GM15510 (cell line): Measurements from ENCODE around the gene NCOA3.

Experiments used
- POLR2A ChIP-seq: IDR thresholded peaks from 3 replicates; pipeline ENCODE4 v1.6.1; 2011; ENCODE audit warnings: borderline replicate concordance; ENCODE audit not compliant: insufficient read length; ENCODE audit errors: extremely low read depth

The NCOA3 gene

GRCh38 chr20:47561603-47562583 lies 60.2 kb downstream of the NCOA3 start:
- no peak for TF ChIP-seq POLR2A

GRCh38 chr20:47566269-47566668 lies 64.6 kb downstream of the NCOA3 start:
- no peak for TF ChIP-seq POLR2A

GRCh38 chr20:47568019-47568418 lies 66.3 kb downstream of the NCOA3 start:
- TF ChIP-seq POLR2A = no peak

GRCh38 chr20:47568837-47569410 lies 67.2 kb downstream of the NCOA3 start:
- no peak for TF ChIP-seq POLR2A

- no peak for TF ChIP-seq POLR2A
These were observed 69.7 kb downstream of the NCOA3 start for GRCh38 chr20:47571426-47571825.

- no peak for TF ChIP-seq POLR2A
These were observed 70.5 kb downstream of the NCOA3 start for GRCh38 chr20:47572105-47572729.

GRCh38 chr20:47573559-47573958 lies 71.9 kb downstream of the NCOA3 start:
- no peak for TF ChIP-seq POLR2A

- TF ChIP-seq POLR2A = no peak
These were observed 73.1 kb downstream of the NCOA3 start for GRCh38 chr20:47574616-47575364.

GRCh38 chr20:47576516-47577033 lies 74.9 kb downstream of the NCOA3 start:
- TF ChIP-seq POLR2A = no peak

- no peak for TF ChIP-seq POLR2A
These were observed 75.6 kb downstream of the NCOA3 start for GRCh38 chr20:47577314-47577713.

- no peak for TF ChIP-seq POLR2A
These were observed 76.9 kb downstream of the NCOA3 start for GRCh38 chr20:47578543-47578942.

GRCh38 chr20:47581090-47581489 lies 79.4 kb downstream of the NCOA3 start:
- no peak for TF ChIP-seq POLR2A

- TF ChIP-seq POLR2A = no peak
These were observed 81.9 kb downstream of the NCOA3 start for GRCh38 chr20:47583551-47583950.

GRCh38 chr20:47585087-47585747 lies 83.5 kb downstream of the NCOA3 start:
- TF ChIP-seq POLR2A = no peak

- TF ChIP-seq POLR2A = no peak
These were observed 85.1 kb downstream of the NCOA3 start for GRCh38 chr20:47586649-47587294.
